ENCODE measurements around the gene UGGT2. TPM values are rescaled to one million over a fixed set of nuclear protein-coding genes. Genes with fewer than 3 reads are reported as not detected.
"Not testable (repeated sequence)": the region's sequence is repeated elsewhere in the genome, so short reads cannot be mapped to it uniquely, and the experiment has no call there.

UGGT2 gene
- total RNA-seq, 3 donors from 2014 or later, result 65.3 to 70.7 (median 67.2) TPM

- DNase-seq (ENCODE audit: low spot score in 2 of 2), result no peak
- Histone ChIP-seq H3K4me3 (no peak overlapping the region), H3K4me1 (no peaks in the 10 kb centered on the region), H3K27ac (no peak overlapping the region), H3K9me3 (peaks cover 0 to 5% of the 10 kb centered on the region in 2 donors), H3K27me3 (no peaks in the 10 kb centered on the region), H3K36me3 (no peaks in the 10 kb centered on the region)
- intact Hi-C loops (cut with DNase I; ENCODE audit: low total_unique reads), result no loop called here
- no peak for TF ChIP-seq POLR2A (IDR thresholded peaks at IDR 0.05)
Observed at GRCh38 chr13:95800436-95800835, 252.8 kb downstream of the UGGT2 start.

- Histone ChIP-seq H3K4me3 (no peak overlapping the region), H3K27ac (no peak overlapping the region), H3K36me3 (no peaks in the 10 kb centered on the region), H3K4me1 (no peaks in the 10 kb centered on the region), H3K27me3 (no peaks in the 10 kb centered on the region), H3K9me3 (no peaks in the 10 kb centered on the region)
- TF ChIP-seq POLR2A (IDR thresholded peaks at IDR 0.05) (no peak), CTCF (IDR thresholded peaks at IDR 0.05) (no peak), POLR2AphosphoS5 (IDR thresholded peaks at IDR 0.05) (no peak)
- no peak for DNase-seq (ENCODE audit: low spot score in 2 of 2)
- intact Hi-C loops (cut with DNase I; ENCODE audit: low total_unique reads), result no loop called here
Observed at GRCh38 chr13:95797016-95797415, 256.2 kb downstream of the UGGT2 start.

GRCh38 chr13:95793781-95794180 is 259.4 kb downstream of the UGGT2 start:
- DNase-seq (ENCODE audit: low spot score in 2 of 2), result no peak
- no peak for TF ChIP-seq POLR2A (IDR thresholded peaks at IDR 0.05)
- TF ChIP-seq CTCF (IDR thresholded peaks at IDR 0.05), result no peak
- no peak for TF ChIP-seq POLR2AphosphoS5 (IDR thresholded peaks at IDR 0.05)
- no peaks in the 10 kb centered on the region for H3K4me1 ChIP-seq
- H3K9me3 ChIP-seq, result no peaks in the 10 kb centered on the region
- intact Hi-C loops (cut with DNase I; ENCODE audit: low total_unique reads), result no loop called here
- no peaks in the 10 kb centered on the region for H3K36me3 ChIP-seq
- H3K27me3 ChIP-seq, result no peaks in the 10 kb centered on the region
- no peak overlapping the region for H3K4me3 ChIP-seq
- H3K27ac ChIP-seq, result no peak overlapping the region

- H3K27ac ChIP-seq, result no peak overlapping the region
- H3K36me3 ChIP-seq, result no peaks in the 10 kb centered on the region
- no peak for DNase-seq (ENCODE audit: low spot score in 2 of 2)
- H3K4me1 ChIP-seq, result no peaks in the 10 kb centered on the region
- no peaks in the 10 kb centered on the region for H3K27me3 ChIP-seq
- TF ChIP-seq POLR2AphosphoS5 (IDR thresholded peaks at IDR 0.05) (no peak), CTCF (IDR thresholded peaks at IDR 0.05) (no peak), POLR2A (IDR thresholded peaks at IDR 0.05) (no peak)
- intact Hi-C loops (cut with DNase I; ENCODE audit: low total_unique reads), result no loop called here
- no peak overlapping the region for H3K4me3 ChIP-seq
- H3K9me3 ChIP-seq, result no peaks in the 10 kb centered on the region
Observed at GRCh38 chr13:95793018-95793555, 260.1 kb downstream of the UGGT2 start.

- Histone ChIP-seq H3K9me3 (no peaks in the 10 kb centered on the region), H3K4me1 (no peaks in the 10 kb centered on the region), H3K27me3 (no peaks in the 10 kb centered on the region), H3K4me3 (no peak overlapping the region), H3K36me3 (no peaks in the 10 kb centered on the region), H3K27ac (no peak overlapping the region)
- TF ChIP-seq POLR2A (IDR thresholded peaks at IDR 0.05) (no peak), POLR2AphosphoS5 (IDR thresholded peaks at IDR 0.05) (no peak), CTCF (IDR thresholded peaks at IDR 0.05) (no peak)
- no peak for DNase-seq (ENCODE audit: low spot score in 2 of 2)
- intact Hi-C loops (cut with DNase I; ENCODE audit: low total_unique reads), result no loop called here
Observed at GRCh38 chr13:95791084-95791722, 262.0 kb downstream of the UGGT2 start.

- H3K9me3 ChIP-seq; H3K4me3 ChIP-seq; H3K4me1 ChIP-seq; H3K27me3 ChIP-seq; intact Hi-C loops (cut with DNase I; ENCODE audit: low total_unique reads); H3K27ac ChIP-seq; DNase-seq (ENCODE audit: low spot score in 2 of 2); H3K36me3 ChIP-seq: not testable (repeated sequence)
Observed at GRCh38 chr13:95789315-95789714, 263.9 kb downstream of the UGGT2 start.

Data from breast epithelium (tissue), 4 donors.